ENCODE measurements around the gene SERPINH1.
"Not testable (repeated sequence)": the region's sequence is repeated elsewhere in the genome, so short reads cannot be mapped to it uniquely, and the experiment has no call there.

SERPINH1 gene

DNA sequence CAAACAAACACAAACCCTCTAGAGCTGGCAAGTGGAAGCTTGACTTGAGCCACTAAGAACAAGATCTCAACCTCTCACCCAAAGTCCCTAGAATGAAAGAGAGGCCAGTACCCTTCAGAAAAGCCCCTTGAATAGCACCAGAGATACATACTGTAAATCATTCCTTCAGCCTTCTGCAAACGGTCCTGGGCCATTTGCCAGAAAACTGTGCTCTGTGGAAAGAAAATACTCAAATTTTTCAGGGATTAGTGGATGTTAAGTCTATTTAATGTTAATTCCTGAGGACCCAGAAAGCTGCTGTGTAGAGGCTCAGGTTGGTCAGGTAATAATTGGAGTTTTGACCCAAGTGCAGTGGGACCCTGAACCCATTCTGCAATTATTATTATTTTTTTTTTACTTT is 16.9 kb downstream of the SERPINH1 start:
- DNase-seq, result no peak

DNA sequence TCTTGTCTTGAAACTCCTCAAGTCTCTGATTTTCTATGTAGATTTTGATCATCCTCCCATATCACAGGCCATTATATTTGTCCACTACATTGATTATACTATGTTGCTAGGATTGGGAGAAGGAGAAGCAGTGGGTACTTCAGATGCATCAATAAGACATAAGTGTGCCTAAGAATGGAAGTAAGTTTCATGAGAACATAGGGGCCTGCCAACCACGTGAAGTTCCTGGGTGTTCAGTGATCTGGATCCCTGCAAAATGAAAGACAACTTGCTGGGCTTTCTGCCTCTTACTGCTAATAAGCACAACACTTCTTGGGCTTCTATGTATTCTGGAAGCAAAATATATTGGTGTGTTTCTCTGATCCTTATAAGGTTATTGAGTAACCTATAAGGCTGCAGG is 17.8 kb downstream of the SERPINH1 start:
- no peak for DNase-seq

DNA sequence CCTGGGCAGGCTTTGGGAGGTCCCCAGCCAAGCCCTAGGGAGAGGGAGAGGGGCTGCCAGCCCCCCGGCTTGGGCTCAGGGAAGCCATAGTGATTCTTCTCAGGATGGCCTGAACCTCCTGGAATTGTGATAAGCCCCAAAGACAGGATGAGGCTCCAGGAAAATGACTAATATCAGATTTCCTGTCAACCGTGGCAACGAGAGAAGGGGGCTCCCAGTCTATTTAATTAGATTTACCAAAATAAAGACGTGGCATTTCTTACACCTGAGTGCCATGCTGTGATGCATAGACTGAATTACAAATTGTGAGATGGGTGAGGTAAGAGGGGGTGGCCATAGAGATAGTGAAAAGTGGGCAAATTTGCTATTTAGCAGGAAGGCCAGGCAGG is 20.4 kb downstream of the SERPINH1 start:
- DNase-seq, result no peak

- peak; percentile 24 to 59 for DNase-seq
Observed at GRCh38 chr11:75582895-75583717, 21.1 kb downstream of the SERPINH1 start.

- DNase-seq, result no peak
Observed at GRCh38 chr11:75583718-75584658, 21.9 kb downstream of the SERPINH1 start.

GRCh38 chr11:75584659-75585292 is 22.7 kb downstream of the SERPINH1 start:
- not testable (repeated sequence) for DNase-seq

DNA sequence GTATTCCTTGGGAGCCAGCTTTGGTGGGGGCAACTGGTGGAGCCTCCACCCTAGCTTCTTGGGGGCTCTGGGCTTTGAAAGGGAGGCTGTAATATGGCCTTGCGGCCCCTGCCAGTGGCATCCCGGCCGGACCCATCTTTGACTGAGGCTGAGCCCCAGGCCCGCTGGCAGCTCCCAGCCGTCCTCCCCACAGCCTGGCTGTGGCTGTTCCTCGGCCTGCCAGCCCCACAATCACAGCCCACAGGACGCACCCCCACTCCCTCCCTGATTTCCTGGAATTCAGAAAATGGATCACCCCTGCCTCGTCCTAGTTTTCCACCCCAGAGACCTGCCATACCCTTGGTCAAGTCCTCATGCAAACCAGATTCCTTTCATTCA is 23.2 kb downstream of the SERPINH1 start:
- DNase-seq, result no peak

DNA sequence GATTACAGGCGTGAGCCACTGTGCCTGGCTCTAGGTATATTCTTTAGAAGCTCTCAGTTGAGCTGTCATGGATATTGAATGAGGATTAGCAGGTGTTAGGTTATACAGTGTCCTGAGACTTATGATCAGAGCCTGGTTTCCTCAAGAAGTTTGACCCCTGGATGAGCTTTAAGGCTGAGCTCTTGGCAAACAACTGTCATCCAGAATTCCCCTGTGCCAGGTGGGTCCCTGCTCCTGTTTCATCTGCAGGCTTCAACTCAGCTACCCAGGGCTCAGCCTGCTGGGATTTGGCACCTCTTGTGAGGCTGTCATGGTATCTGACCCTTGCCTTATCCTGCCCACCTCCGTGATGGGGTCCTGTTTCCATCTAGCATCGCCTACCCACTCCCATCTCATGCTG is 24.3 kb downstream of the SERPINH1 start:
- DNase-seq, result no peak

- no peak for DNase-seq
Observed at GRCh38 chr11:75588051-75588481, 26.0 kb downstream of the SERPINH1 start.

GRCh38 chr11:75589051-75589450 is 27.0 kb downstream of the SERPINH1 start:
- DNase-seq, result no peak

DNA sequence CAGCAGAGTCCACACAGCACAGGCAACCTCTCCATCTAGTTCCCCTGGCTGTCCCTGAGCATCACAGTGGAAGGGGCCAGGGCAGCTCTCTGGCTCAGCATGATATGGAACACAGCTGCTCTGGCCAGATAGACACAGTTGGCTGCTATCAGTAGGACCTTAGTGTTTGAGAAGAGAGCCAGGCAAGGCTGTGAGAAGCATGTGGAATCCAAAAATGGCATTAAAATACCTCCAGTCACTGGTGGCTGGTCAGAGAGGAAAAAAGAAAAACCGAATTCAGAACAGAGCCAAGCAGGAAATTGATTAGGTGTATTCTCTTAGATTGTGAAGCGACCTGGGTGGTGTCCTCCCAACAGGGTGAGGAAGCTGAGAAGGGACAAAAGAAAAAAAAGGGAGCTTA is 27.9 kb downstream of the SERPINH1 start:
- no peak for DNase-seq

- DNase-seq, result no peak
Observed at GRCh38 chr11:75591371-75591770, 29.3 kb downstream of the SERPINH1 start.

- DNase-seq, result no peak
Observed at GRCh38 chr11:75591966-75592365, 29.9 kb downstream of the SERPINH1 start.

- DNase-seq, result no peak
Observed at GRCh38 chr11:75592715-75593114, 30.7 kb downstream of the SERPINH1 start.

GRCh38 chr11:75593286-75593915 is 31.3 kb downstream of the SERPINH1 start:
- DNase-seq, result no peak

GRCh38 chr11:75594211-75594610 is 32.2 kb downstream of the SERPINH1 start:
- no peak for DNase-seq

DNA sequence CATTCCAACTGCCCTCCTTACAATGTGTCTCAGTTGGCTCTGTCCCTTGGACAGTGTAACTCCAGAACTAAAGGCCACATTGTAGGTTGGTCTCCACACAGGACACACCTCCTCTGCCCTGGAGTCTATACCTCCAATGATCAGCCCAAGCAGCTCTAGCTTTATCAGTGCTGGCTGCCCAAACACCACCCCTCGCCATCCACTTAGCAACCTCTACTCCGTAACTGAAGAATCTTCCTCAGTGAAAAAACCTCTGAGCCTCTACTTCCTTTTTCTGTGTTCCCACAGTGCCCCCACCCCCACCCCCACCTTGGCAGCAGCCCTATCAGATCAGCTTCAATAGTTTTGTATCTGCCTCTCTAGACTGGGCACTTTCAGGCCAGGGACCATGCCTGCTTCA is 33.4 kb downstream of the SERPINH1 start:
- no peak for DNase-seq

GRCh38 chr11:75596914-75597313 is 34.9 kb downstream of the SERPINH1 start:
- DNase-seq, result no peak

DNA sequence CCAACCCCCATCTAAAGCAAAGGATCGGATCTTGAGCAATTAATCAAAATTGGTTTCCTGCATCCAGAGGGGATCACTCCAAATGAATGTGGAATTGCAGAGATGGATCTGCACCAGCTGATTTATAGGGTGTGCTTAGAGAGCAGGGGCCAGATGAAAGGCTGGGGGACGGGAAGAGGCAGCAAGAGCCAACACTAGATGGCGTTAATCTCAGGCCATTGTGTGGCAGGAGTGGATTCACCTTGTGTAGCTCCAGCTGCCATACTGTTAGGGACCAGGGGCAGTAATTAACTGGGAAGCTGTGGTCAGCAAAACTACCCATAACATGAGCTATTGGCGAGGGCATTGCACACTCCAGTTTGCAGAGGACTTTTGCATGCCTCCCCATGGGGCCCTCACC is 35.6 kb downstream of the SERPINH1 start:
- DNase-seq, result no peak

- DNase-seq, result no peak
Observed at GRCh38 chr11:75598264-75598663, 36.2 kb downstream of the SERPINH1 start.

DNA sequence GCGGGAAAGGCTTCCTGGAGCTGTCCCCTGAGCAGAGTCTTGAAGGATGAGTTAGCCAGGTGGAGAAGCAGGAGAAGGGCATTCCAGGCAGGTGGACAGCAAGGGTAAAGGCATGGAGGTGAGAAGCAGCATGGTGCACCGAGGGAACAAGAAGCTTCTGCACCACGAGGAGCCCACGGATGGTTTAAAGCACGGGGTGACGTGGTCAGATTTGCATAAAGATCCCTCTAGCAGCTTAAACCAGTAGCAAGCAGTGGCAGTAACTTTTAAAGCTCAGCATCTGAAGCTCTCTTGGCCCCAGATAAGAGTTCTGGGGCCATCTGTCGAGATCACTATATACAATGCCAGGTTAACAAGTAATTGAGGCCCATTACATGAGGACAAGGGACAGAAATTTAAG is 36.8 kb downstream of the SERPINH1 start:
- no peak for DNase-seq

- no peak for DNase-seq
Observed at GRCh38 chr11:75600356-75600755, 38.3 kb downstream of the SERPINH1 start.

GRCh38 chr11:75601494-75601893 is 39.4 kb downstream of the SERPINH1 start:
- no peak for DNase-seq

All from CD4-positive, alpha-beta T cell treated with Interleukin-1 beta for 1 hour (primary cell).